DND-41 (cell line): Measurements from ENCODE around the gene KCNAB1.

ENCODE experiments used
- ATAC-seq: fragments of 200-7000 bp; cut with Tn5 transposase; 3 replicates; pipeline ENCODE4 v1.9.1; 2021; ENCODE audit warnings: low read depth; ENCODE audit not compliant: insufficient read depth
- DNase-seq: peaks from one replicate; pipeline ENCODE4 v3.0.0-alpha.2; 2020
- H2AFZ ChIP-seq: 2 replicates; pipeline ENCODE4 v1.6.0; 2012; ENCODE audit warnings: low read depth, low read length
- H3K27ac ChIP-seq: 2 replicates; pipeline ENCODE4 v1.5.1; 2012; ENCODE audit warnings: low read length, inconsistent platforms
- H3K27me3 ChIP-seq: fragments of 200-600 bp; sonication (generic); 2 replicates; pipeline ENCODE4 v1.6.0; 2012; ENCODE audit warnings: low read length, mild to moderate bottlenecking, inconsistent platforms; ENCODE audit not compliant: insufficient read depth, poor library complexity
- H3K36me3 ChIP-seq: 2 replicates; pipeline ENCODE4 v1.5.1; 2012; ENCODE audit warnings: low read length, inconsistent platforms; ENCODE audit not compliant: insufficient read depth
- H3K4me1 ChIP-seq: 2 replicates; pipeline ENCODE4 v1.5.1; 2012; ENCODE audit warnings: mild to moderate bottlenecking, low read length; ENCODE audit not compliant: insufficient read depth
- H3K4me2 ChIP-seq: 2 replicates; pipeline ENCODE4 v1.6.0; 2012; ENCODE audit warnings: mild to moderate bottlenecking, moderate library complexity, low read length, inconsistent platforms; ENCODE audit not compliant: insufficient read depth
- H3K4me3 ChIP-seq, 2 experiments: fragments of 200-600 bp in 1 of 2; shearing (Covaris generic) in 1 of 2; 2 replicates each; pipeline ENCODE4 v1.5.1; 2012 to 2016; ENCODE audit warnings: inconsistent platforms in 2 of 2, low read length in 2 of 2, mild to moderate bottlenecking in 2 of 2, low read depth in 1 of 2, moderate library complexity in 1 of 2
- H3K79me2 ChIP-seq: 2 replicates; pipeline ENCODE4 v1.6.0; 2012; ENCODE audit warnings: low read length, inconsistent platforms; ENCODE audit not compliant: insufficient read depth
- H3K9ac ChIP-seq: 2 replicates; pipeline ENCODE4 v1.6.0; 2012; ENCODE audit warnings: low read depth, mild to moderate bottlenecking, inconsistent platforms, low read length, moderate library complexity
- H3K9me3 ChIP-seq: 2 replicates; pipeline ENCODE4 v1.5.1; 2012; ENCODE audit warnings: low read length, moderate library complexity, mild to moderate bottlenecking, inconsistent platforms; ENCODE audit not compliant: insufficient read depth, severe bottlenecking
- H4K20me1 ChIP-seq: 2 replicates; pipeline ENCODE4 v1.6.0; 2012; ENCODE audit warnings: low read length; ENCODE audit not compliant: insufficient read depth
- EZH2 ChIP-seq: IDR thresholded peaks from 3 replicates; pipeline ENCODE4 v1.6.1; 2012; ENCODE audit warnings: borderline replicate concordance, low read depth, mild to moderate bottlenecking, moderate library complexity, low read length, inconsistent platforms; ENCODE audit not compliant: severe bottlenecking
- TF ChIP-seq, protein P1 (sequence below): IDR thresholded peaks from 2 replicates; pipeline ENCODE4 v1.5.1; 2012; ENCODE audit warnings: borderline replicate concordance, low read length, moderate library complexity, mild to moderate bottlenecking; ENCODE audit not compliant: poor library complexity, severe bottlenecking; ENCODE audit errors: extremely low read depth

Gene KCNAB1

GRCh38 chr3:156293566-156293965 lies 173.2 kb downstream of the KCNAB1 start:
- TF ChIP-seq, protein P1, sequence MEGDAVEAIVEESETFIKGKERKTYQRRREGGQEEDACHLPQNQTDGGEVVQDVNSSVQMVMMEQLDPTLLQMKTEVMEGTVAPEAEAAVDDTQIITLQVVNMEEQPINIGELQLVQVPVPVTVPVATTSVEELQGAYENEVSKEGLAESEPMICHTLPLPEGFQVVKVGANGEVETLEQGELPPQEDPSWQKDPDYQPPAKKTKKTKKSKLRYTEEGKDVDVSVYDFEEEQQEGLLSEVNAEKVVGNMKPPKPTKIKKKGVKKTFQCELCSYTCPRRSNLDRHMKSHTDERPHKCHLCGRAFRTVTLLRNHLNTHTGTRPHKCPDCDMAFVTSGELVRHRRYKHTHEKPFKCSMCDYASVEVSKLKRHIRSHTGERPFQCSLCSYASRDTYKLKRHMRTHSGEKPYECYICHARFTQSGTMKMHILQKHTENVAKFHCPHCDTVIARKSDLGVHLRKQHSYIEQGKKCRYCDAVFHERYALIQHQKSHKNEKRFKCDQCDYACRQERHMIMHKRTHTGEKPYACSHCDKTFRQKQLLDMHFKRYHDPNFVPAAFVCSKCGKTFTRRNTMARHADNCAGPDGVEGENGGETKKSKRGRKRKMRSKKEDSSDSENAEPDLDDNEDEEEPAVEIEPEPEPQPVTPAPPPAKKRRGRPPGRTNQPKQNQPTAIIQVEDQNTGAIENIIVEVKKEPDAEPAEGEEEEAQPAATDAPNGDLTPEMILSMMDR, result no peak
- TF ChIP-seq EZH2, result no peak
- no peak overlapping the region for H2AFZ ChIP-seq
- H4K20me1 ChIP-seq, result no peaks in the 10 kb centered on the region
- no peak overlapping the region for H3K27ac ChIP-seq
- no peak overlapping the region for H3K4me2 ChIP-seq
- peaks cover 32% of the 10 kb centered on the region for H3K27me3 ChIP-seq
- no peaks in the 10 kb centered on the region for H3K9me3 ChIP-seq
- H3K9ac ChIP-seq, result no peak overlapping the region
- H3K79me2 ChIP-seq, result no peaks in the 10 kb centered on the region
- DNase-seq (no peak), ATAC-seq (no peak)
- no peak overlapping the region for H3K4me3 ChIP-seq
- no peaks in the 10 kb centered on the region for H3K4me1 ChIP-seq
- no peaks in the 10 kb centered on the region for H3K36me3 ChIP-seq

GRCh38 chr3:156297582-156297981 lies 177.2 kb downstream of the KCNAB1 start:
- no peak overlapping the region for H3K4me2 ChIP-seq
- H3K4me1 ChIP-seq, result no peaks in the 10 kb centered on the region
- H2AFZ ChIP-seq, result no peak overlapping the region
- no peak overlapping the region for H3K9ac ChIP-seq
- ATAC-seq (no peak), DNase-seq (no peak)
- no peak overlapping the region for H3K27ac ChIP-seq
- H3K79me2 ChIP-seq, result no peaks in the 10 kb centered on the region
- no peaks in the 10 kb centered on the region for H3K9me3 ChIP-seq
- no peaks in the 10 kb centered on the region for H4K20me1 ChIP-seq
- peaks cover 20% of the 10 kb centered on the region for H3K27me3 ChIP-seq
- H3K36me3 ChIP-seq, result no peaks in the 10 kb centered on the region
- TF ChIP-seq EZH2, result no peak
- TF ChIP-seq, protein P1, result no peak
- H3K4me3 ChIP-seq, result no peak overlapping the region

GRCh38 chr3:156298014-156298413 lies 177.6 kb downstream of the KCNAB1 start:
- DNase-seq (no peak), ATAC-seq (no peak)
- H3K4me1 ChIP-seq, result no peaks in the 10 kb centered on the region
- H3K27me3 ChIP-seq, result peaks cover 18% of the 10 kb centered on the region
- H3K36me3 ChIP-seq, result no peaks in the 10 kb centered on the region
- TF ChIP-seq, protein P1, result no peak
- TF ChIP-seq EZH2, result no peak
- no peak overlapping the region for H3K9ac ChIP-seq
- H2AFZ ChIP-seq, result no peak overlapping the region
- no peak overlapping the region for H3K27ac ChIP-seq
- H3K9me3 ChIP-seq, result no peaks in the 10 kb centered on the region
- H3K4me2 ChIP-seq, result no peak overlapping the region
- no peak overlapping the region for H3K4me3 ChIP-seq
- H3K79me2 ChIP-seq, result no peaks in the 10 kb centered on the region
- no peaks in the 10 kb centered on the region for H4K20me1 ChIP-seq

DNA sequence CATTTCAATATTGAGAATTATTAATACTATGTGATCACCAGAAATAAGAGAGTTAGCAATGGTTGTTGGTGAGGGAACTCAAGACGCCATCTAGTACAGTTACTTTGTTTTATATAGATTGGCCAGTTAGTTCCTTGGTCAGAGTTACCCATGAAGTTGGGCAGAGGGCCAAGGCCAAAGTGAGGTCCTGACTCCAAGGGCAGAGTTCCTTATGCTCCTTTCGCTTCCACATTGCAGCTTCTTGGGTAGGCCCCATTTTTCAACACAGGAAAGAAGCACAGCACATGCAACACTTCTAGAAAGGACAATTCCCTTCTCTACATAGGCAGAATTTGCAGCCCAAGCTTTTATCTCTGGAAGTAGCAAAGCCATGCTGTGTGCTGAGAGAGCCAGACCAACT lies 178.6 kb downstream of the KCNAB1 start:
- no peak for TF ChIP-seq EZH2
- TF ChIP-seq, protein P1, result no peak
- H3K27me3 ChIP-seq, result peaks cover 14% of the 10 kb centered on the region
- H3K36me3 ChIP-seq, result no peaks in the 10 kb centered on the region
- H4K20me1 ChIP-seq, result no peaks in the 10 kb centered on the region
- no peaks in the 10 kb centered on the region for H3K9me3 ChIP-seq
- H3K79me2 ChIP-seq, result no peaks in the 10 kb centered on the region
- no peak overlapping the region for H3K27ac ChIP-seq
- no peak overlapping the region for H3K4me3 ChIP-seq
- no peak for DNase-seq
- no peak for ATAC-seq
- no peak overlapping the region for H3K9ac ChIP-seq
- no peak overlapping the region for H3K4me2 ChIP-seq
- no peak overlapping the region for H2AFZ ChIP-seq
- H3K4me1 ChIP-seq, result no peaks in the 10 kb centered on the region
